Body of pancreas (tissue), 4 donors: ENCODE results near the gene SSX2IP. TPM values are rescaled to one million over a fixed set of nuclear protein-coding genes. Genes with fewer than 3 reads are reported as not detected.

Experiments used
- ATAC-seq: fragments of 150-250 bp; one replicate; pipeline ENCODE4 v1.9.1; 2016
- DNase-seq, 4 donors: peaks; one replicate each; pipeline ENCODE4 v3.0.0-alpha.2; 2019
- H3K27ac ChIP-seq, 4 donors: fragments of 200-600 bp; sonication (generic); 1 replicate in 3 of 4; 2 replicates in 1 of 4; pipeline versions ENCODE4 v1.5.1 to v1.6.1; 2016 to 2019; ENCODE audit warnings: mild to moderate bottlenecking in 1 of 4, mixed read lengths in 1 of 4, moderate library complexity in 1 of 4
- H3K27me3 ChIP-seq, 2 donors: fragments of 200-600 bp; sonication (generic); one replicate each; pipeline ENCODE4 v1.6.0; 2016; ENCODE audit warnings: mild to moderate bottlenecking in 1 of 2
- H3K36me3 ChIP-seq, 2 donors: fragments of 200-600 bp; sonication (generic); replicated peaks in 1 of 2; 2 replicates each; pipeline ENCODE4 v1.5.1; 2016; ENCODE audit warnings: low read depth in 2 of 2; ENCODE audit not compliant: insufficient read depth in 1 of 2
- H3K4me1 ChIP-seq: fragments of 200-600 bp; sonication (generic); one replicate; pipeline ENCODE4 v1.6.0; 2016
- H3K4me3 ChIP-seq, 2 donors: fragments of 200-600 bp; sonication (generic); 1 replicate in 1 of 2; 2 replicates in 1 of 2; pipeline ENCODE4 v1.5.1; 2016 to 2019
- H3K9me3 ChIP-seq, 3 donors: fragments of 200-600 bp; sonication (generic); 1 replicate in 2 of 3; 2 replicates in 1 of 3; pipeline ENCODE4 v1.5.1; 2016
- POLR2A ChIP-seq, 3 donors: fragments of 450-650 bp; IDR thresholded peaks; one replicate each; pipeline ENCODE4 v1.6.1; 2016; ENCODE audit warnings: antibody characterized with exemption in 3 of 3, mild to moderate bottlenecking in 2 of 3
- WGBS, 2 donors: methylation state at CpG; one replicate each; pipeline ENCODE4 v1.1.5; 2017; 5-methylcytosine and 5-hydroxymethylcytosine counted together
- intact Hi-C: fragments of 100-400 bp; cut with DNase I; formaldehyde crosslinking; loops from one replicate; pipeline ENCODE4 v1.15.1; 2023
- total RNA-seq, 2 donors: library from RNA; depleted of rRNA; stranded (reverse); fragments of >200 nt; gene quantifications; one replicate each; pipeline ENCODE4 v1.1.0, GENCODE V29; 2016
- TF ChIP-seq, protein P1 (sequence below), 7 experiments: fragments of 450-650 bp in 4 of 7; fragments of 200-600 bp in 3 of 7; sonication (generic) in 3 of 7; IDR thresholded peaks; one replicate each; pipeline ENCODE4 v1.5.1; 2016 to 2019; ENCODE audit warnings: antibody characterized with exemption in 7 of 7

Gene SSX2IP
- total RNA-seq, 2 donors from 2014 or later: 4.6 to 6.0 TPM

DNA sequence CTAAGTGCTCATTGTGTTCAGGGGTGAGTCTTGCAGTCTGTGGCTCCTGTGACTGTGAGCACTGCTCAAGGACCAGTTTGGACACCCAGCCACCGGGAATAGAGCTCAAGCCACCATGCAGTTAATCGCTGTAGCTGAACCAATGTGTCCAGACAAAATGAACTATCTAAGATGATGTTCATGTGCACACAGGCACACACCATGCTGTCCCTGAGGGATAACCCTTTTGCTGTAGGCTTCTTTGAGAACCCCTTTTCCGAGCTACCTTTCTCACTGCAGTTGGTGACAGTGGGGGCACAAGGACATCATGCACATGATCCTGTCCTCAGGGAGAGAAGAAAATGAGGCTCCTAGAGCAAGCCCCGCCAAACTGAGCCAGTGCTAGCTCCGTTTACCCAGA is 65.4 kb downstream of the SSX2IP start:
- no peak for ATAC-seq
- Histone ChIP-seq H3K27me3 (no peaks in the 10 kb centered on the region), H3K36me3 (no peaks in the 10 kb centered on the region), H3K9me3 (no peaks in the 10 kb centered on the region), H3K27ac (no peak overlapping the region), H3K4me3 (no peak overlapping the region), H3K4me1 (peaks cover 6% of the 10 kb centered on the region)
- no peak for DNase-seq
- WGBS, 2 donors: 77 to 86% methylated on average over 4 of the region's 5 CpGs
- TF ChIP-seq, protein P1, sequence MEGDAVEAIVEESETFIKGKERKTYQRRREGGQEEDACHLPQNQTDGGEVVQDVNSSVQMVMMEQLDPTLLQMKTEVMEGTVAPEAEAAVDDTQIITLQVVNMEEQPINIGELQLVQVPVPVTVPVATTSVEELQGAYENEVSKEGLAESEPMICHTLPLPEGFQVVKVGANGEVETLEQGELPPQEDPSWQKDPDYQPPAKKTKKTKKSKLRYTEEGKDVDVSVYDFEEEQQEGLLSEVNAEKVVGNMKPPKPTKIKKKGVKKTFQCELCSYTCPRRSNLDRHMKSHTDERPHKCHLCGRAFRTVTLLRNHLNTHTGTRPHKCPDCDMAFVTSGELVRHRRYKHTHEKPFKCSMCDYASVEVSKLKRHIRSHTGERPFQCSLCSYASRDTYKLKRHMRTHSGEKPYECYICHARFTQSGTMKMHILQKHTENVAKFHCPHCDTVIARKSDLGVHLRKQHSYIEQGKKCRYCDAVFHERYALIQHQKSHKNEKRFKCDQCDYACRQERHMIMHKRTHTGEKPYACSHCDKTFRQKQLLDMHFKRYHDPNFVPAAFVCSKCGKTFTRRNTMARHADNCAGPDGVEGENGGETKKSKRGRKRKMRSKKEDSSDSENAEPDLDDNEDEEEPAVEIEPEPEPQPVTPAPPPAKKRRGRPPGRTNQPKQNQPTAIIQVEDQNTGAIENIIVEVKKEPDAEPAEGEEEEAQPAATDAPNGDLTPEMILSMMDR (IDR thresholded peaks at IDR 0.05): no peak
- no peak for TF ChIP-seq POLR2A (IDR thresholded peaks at IDR 0.05)
- intact Hi-C loops: loop anchor here (10.0 kb wide), 2 partner anchors 130 to 190 kb away; no protein-coding TSS in a partner anchor

DNA sequence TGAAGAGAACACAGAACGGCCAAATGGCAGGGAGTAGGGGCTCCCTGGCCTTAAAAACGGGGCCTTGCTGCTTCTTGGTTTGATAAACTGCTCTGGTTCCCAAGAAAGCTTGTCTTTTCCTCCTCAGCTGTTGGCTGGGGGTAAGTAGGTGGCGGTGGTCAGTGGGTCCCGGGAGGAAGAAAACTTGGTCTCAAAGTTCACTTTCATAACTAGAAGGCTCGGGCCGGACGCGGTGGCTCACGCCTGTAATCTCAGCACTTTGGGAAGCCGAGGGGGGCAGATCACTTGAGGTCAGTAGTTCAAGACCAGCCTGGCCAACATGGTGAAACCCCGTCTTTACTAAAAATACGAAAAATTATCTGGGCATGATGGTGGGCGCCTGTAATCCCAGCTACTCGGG is 68.7 kb downstream of the SSX2IP start:
- TF ChIP-seq, protein P1 (IDR thresholded peaks at IDR 0.05): no peak
- no peak for TF ChIP-seq POLR2A (IDR thresholded peaks at IDR 0.05)
- 70 to 73% methylated on average over 14 of the region's 14 CpGs for WGBS, 2 donors
- H3K27ac ChIP-seq: no peak overlapping the region
- intact Hi-C loops: loop anchor here (10.0 kb wide), 2 partner anchors 133 to 187 kb away; no protein-coding TSS in a partner anchor
- no peak overlapping the region for H3K4me3 ChIP-seq
- H3K36me3 ChIP-seq: no peaks in the 10 kb centered on the region
- DNase-seq (no peak), ATAC-seq (no peak)
- H3K9me3 ChIP-seq: no peaks in the 10 kb centered on the region
- peaks cover 12% of the 10 kb centered on the region for H3K4me1 ChIP-seq
- H3K27me3 ChIP-seq: no peaks in the 10 kb centered on the region

DNA sequence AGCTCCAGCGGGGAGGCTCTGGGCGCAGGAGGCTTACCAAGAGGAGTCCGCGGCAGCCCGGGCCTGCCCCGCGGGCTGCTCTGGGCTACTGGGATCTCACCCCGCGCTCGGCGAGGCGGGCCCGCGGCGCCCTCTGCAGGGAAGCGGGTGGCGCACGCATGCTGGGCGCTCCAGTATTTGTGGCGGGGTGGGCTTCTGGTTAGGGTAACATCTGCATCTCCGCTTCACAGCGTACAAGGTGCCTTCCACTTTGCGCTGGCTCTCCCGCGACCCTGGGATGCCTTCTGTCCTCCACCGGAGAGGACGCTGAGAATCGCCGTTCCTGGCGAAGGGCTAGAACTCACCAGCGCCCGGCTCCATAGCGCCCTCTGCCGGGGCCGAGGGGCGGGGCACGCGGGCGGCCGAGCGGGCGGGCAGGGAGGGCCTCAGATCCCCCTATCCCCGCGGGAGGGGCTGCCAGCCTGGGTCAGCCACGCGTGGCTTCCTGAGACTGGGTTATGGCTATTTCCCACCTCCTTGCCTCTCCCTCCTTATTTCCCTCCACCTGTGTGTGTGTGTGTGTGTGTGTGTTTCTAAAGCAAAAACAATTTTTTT is 69.4 kb downstream of the SSX2IP start:
- Histone ChIP-seq H3K4me3 (peak overlapping the region; percentile 14 to 45), H3K27ac (peak overlapping the region in 3 of 4 donors; percentile 50 to 78 (median 57)), H3K27me3 (no peaks in the 10 kb centered on the region), H3K4me1 (peaks cover 12% of the 10 kb centered on the region), H3K36me3 (no peaks in the 10 kb centered on the region), H3K9me3 (no peaks in the 10 kb centered on the region)
- intact Hi-C loops: loop anchor here (10.0 kb wide), 2 partner anchors 134 to 186 kb away; no protein-coding TSS in a partner anchor
- 0 to 1% methylated on average over 11 to 46 of the region's 46 CpGs for WGBS, 2 donors
- DNase-seq (peak; percentile 71 to 77 (median 77)), ATAC-seq (peak; percentile 93)
- TF ChIP-seq POLR2A (IDR thresholded peaks at IDR 0.05): peak; percentile 23 to 38 (median 27)
- TF ChIP-seq, protein P1 (IDR thresholded peaks at IDR 0.05): peak; percentile 80 to 99 (median 97)

DNA sequence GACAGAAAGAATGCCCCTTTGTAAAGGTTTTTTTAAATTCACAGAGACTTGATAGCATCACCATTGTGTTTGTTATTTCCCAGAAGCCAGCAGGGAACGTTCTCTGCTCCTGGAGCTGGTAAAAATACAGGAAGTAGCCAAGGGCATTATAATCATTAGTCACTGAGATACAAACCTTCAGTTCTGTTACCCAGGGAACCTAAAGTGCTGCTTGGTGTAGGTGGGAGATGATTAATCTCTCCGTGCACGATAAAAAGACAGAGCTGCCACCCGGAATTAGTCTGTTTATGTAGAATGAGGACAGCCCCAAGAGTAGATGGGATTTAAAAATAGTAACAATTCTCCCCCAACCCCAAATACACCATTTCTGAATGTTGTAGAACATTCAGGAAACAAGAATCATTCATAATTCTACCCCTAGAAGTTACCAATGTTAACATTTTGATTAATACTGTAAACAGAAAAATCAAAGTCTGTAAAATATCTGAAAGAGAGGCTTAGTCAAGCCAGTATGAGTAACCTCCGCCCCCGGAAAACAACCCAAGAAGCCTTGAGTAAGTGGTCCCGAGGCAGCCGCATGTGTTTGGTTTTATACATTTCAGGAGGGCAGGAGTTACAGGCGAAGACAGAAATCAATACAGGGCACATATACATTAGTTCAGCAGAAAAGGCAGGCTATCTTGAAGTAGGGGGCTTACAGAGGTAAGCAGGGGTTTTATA is 70.7 kb downstream of the SSX2IP start:
- peak overlapping the region in 3 of 4 donors; percentile 24 to 78 (median 51) for H3K27ac ChIP-seq
- peak; percentile 59 for ATAC-seq

More for the DNA sequence above, 70.7 kb downstream of the SSX2IP start:
- 25 to 26% methylated on average over 9 of the region's 9 CpGs for WGBS, 2 donors
- H3K27me3 ChIP-seq: no peaks in the 10 kb centered on the region
- DNase-seq: peak; percentile 16 to 57 (median 41)
- intact Hi-C loops: loop anchor here (10.0 kb wide), 3 partner anchors 135 to 485 kb away; no protein-coding TSS in a partner anchor
- no peak for TF ChIP-seq POLR2A (IDR thresholded peaks at IDR 0.05)
- TF ChIP-seq, protein P1 (IDR thresholded peaks at IDR 0.05): peak in 1 of 7 experiments; percentile 1
- no peak overlapping the region for H3K4me3 ChIP-seq
- H3K36me3 ChIP-seq: no peaks in the 10 kb centered on the region
- peaks cover 12% of the 10 kb centered on the region for H3K4me1 ChIP-seq
- H3K9me3 ChIP-seq: no peaks in the 10 kb centered on the region
